Parathyroid adenoma (tissue), 2 donors: ENCODE measurements around the gene MUC4.

Source experiments
- H2AFZ ChIP-seq: fragments of 300-600 bp; sonication (generic); one replicate; pipeline ENCODE4 v1.7.0; 2017; ENCODE audit warnings: antibody characterized with exemption, mild to moderate bottlenecking
- H3K27ac ChIP-seq: fragments of 300-600 bp; sonication (generic); one replicate; pipeline ENCODE4 v1.7.0; 2017
- H3K27me3 ChIP-seq: fragments of 300-600 bp; sonication (generic); one replicate; pipeline ENCODE4 v1.7.0; 2017; ENCODE audit warnings: low read length; ENCODE audit not compliant: control insufficient read depth, insufficient read depth
- H3K36me3 ChIP-seq: fragments of 300-600 bp; sonication (generic); one replicate; pipeline ENCODE4 v1.7.0; 2017; ENCODE audit warnings: low read length; ENCODE audit not compliant: control insufficient read depth, insufficient read depth
- H3K4me1 ChIP-seq: fragments of 300-600 bp; sonication (generic); one replicate; pipeline ENCODE4 v1.7.0; 2017; ENCODE audit warnings: control low read depth
- H3K4me2 ChIP-seq: fragments of 300-600 bp; sonication (generic); one replicate; pipeline ENCODE4 v1.7.0; 2017; ENCODE audit warnings: low read length
- H3K4me3 ChIP-seq: fragments of 300-600 bp; sonication (generic); one replicate; pipeline ENCODE4 v1.7.0; 2017; ENCODE audit warnings: low read depth, low read length
- H3K79me2 ChIP-seq: fragments of 300-600 bp; sonication (generic); one replicate; pipeline ENCODE4 v1.7.0; 2017; ENCODE audit warnings: control low read depth
- H3K9ac ChIP-seq: fragments of 300-600 bp; sonication (generic); one replicate; pipeline ENCODE4 v1.7.0; 2017; ENCODE audit warnings: mild to moderate bottlenecking
- H3K9me3 ChIP-seq: fragments of 300-600 bp; sonication (generic); one replicate; pipeline ENCODE4 v1.7.0; 2017; ENCODE audit warnings: low read length; ENCODE audit not compliant: control insufficient read depth
- TF ChIP-seq, protein P1 (sequence below): fragments of 300-600 bp; sonication (generic); IDR thresholded peaks from one replicate; pipeline ENCODE4 v1.7.0; 2017; ENCODE audit warnings: antibody characterized with exemption, mild to moderate bottlenecking
- donor health status: primary hyperparathyroidism.

Gene MUC4

GRCh38 chr3:195836476-195837135 is 24.9 kb upstream of the MUC4 start:
- Histone ChIP-seq H3K27me3 (no peaks in the 10 kb centered on the region), H3K36me3 (no peaks in the 10 kb centered on the region), H3K4me2 (no peak overlapping the region), H2AFZ (no peak overlapping the region), H3K9ac (no peak overlapping the region), H3K4me3 (no peak overlapping the region), H3K4me1 (no peaks in the 10 kb centered on the region), H3K9me3 (no peaks in the 10 kb centered on the region), H3K79me2 (no peaks in the 10 kb centered on the region), H3K27ac (no peak overlapping the region)
- TF ChIP-seq, protein P1, sequence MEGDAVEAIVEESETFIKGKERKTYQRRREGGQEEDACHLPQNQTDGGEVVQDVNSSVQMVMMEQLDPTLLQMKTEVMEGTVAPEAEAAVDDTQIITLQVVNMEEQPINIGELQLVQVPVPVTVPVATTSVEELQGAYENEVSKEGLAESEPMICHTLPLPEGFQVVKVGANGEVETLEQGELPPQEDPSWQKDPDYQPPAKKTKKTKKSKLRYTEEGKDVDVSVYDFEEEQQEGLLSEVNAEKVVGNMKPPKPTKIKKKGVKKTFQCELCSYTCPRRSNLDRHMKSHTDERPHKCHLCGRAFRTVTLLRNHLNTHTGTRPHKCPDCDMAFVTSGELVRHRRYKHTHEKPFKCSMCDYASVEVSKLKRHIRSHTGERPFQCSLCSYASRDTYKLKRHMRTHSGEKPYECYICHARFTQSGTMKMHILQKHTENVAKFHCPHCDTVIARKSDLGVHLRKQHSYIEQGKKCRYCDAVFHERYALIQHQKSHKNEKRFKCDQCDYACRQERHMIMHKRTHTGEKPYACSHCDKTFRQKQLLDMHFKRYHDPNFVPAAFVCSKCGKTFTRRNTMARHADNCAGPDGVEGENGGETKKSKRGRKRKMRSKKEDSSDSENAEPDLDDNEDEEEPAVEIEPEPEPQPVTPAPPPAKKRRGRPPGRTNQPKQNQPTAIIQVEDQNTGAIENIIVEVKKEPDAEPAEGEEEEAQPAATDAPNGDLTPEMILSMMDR, result no peak

- H3K27ac ChIP-seq, result no peak overlapping the region
- H3K9ac ChIP-seq, result no peak overlapping the region
- TF ChIP-seq, protein P1, result no peak
- H2AFZ ChIP-seq, result no peak overlapping the region
- H3K4me3 ChIP-seq, result no peak overlapping the region
- no peaks in the 10 kb centered on the region for H3K36me3 ChIP-seq
- H3K27me3 ChIP-seq, result no peaks in the 10 kb centered on the region
- no peak overlapping the region for H3K4me2 ChIP-seq
- H3K9me3 ChIP-seq, result no peaks in the 10 kb centered on the region
- no peaks in the 10 kb centered on the region for H3K79me2 ChIP-seq
- no peaks in the 10 kb centered on the region for H3K4me1 ChIP-seq
Observed at GRCh38 chr3:195835791-195836190, 24.1 kb upstream of the MUC4 start.

GRCh38 chr3:195834675-195835583 is 23.2 kb upstream of the MUC4 start:
- H3K4me1 ChIP-seq, result no peaks in the 10 kb centered on the region
- no peak overlapping the region for H3K4me2 ChIP-seq
- H3K27me3 ChIP-seq, result no peaks in the 10 kb centered on the region
- TF ChIP-seq, protein P1, result no peak
- no peak overlapping the region for H3K4me3 ChIP-seq
- no peak overlapping the region for H3K9ac ChIP-seq
- no peak overlapping the region for H2AFZ ChIP-seq
- H3K9me3 ChIP-seq, result no peaks in the 10 kb centered on the region
- no peaks in the 10 kb centered on the region for H3K79me2 ChIP-seq
- H3K27ac ChIP-seq, result no peak overlapping the region
- no peaks in the 10 kb centered on the region for H3K36me3 ChIP-seq

DNA sequence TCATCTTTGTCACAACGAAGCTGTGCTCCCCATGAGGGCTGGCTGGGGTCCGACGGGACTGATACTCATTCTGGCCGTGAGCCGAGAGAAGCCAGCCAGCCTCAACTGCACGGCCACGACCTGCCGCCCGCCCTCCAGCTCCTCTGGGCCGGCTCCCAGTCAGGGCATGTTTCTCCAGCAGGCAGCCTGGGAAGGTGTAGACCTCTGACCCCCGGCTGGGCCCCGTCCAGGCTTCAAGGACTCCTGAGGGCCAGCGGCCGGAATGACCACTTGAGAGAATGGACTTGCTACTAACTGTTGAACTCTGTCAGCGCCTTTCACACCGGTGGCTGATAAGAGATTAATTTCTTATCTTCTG is 18.1 kb upstream of the MUC4 start:
- H3K4me1 ChIP-seq, result no peaks in the 10 kb centered on the region
- H3K27ac ChIP-seq, result no peak overlapping the region
- no peaks in the 10 kb centered on the region for H3K27me3 ChIP-seq
- H3K4me3 ChIP-seq, result no peak overlapping the region
- no peaks in the 10 kb centered on the region for H3K79me2 ChIP-seq
- no peaks in the 10 kb centered on the region for H3K36me3 ChIP-seq
- H3K9me3 ChIP-seq, result no peaks in the 10 kb centered on the region
- H3K9ac ChIP-seq, result no peak overlapping the region
- H2AFZ ChIP-seq, result no peak overlapping the region
- H3K4me2 ChIP-seq, result no peak overlapping the region
- TF ChIP-seq, protein P1, result no peak
